GM12875 (cell line): Measurements from ENCODE around the gene SYNJ2.
"Not testable (repeated sequence)": the region's sequence is repeated elsewhere in the genome, so short reads cannot be mapped to it uniquely, and the experiment has no call there.

ENCODE experiments used
- H3K4me3 ChIP-seq: one replicate; pipeline ENCODE4 v1.5.1; 2011; ENCODE audit warnings: low read depth, low read length, control low read depth
- CTCF ChIP-seq: IDR thresholded peaks from 2 replicates; pipeline ENCODE4 v1.5.1; 2011; ENCODE audit warnings: low read depth, mild to moderate bottlenecking, control low read depth, inconsistent platforms, low read length, moderate library complexity, borderline replicate concordance; ENCODE audit not compliant: insufficient read depth

SYNJ2 gene

GRCh38 chr6:157942351-157942750 lies 39.3 kb upstream of the SYNJ2 start:
- TF ChIP-seq CTCF: no peak
- H3K4me3 ChIP-seq: no peak overlapping the region

- no peak overlapping the region for H3K4me3 ChIP-seq
- TF ChIP-seq CTCF: no peak
Observed at GRCh38 chr6:157943249-157943963, 38.3 kb upstream of the SYNJ2 start.

GRCh38 chr6:157943964-157944283 lies 37.7 kb upstream of the SYNJ2 start:
- no peak overlapping the region for H3K4me3 ChIP-seq
- no peak for TF ChIP-seq CTCF

- H3K4me3 ChIP-seq: no peak overlapping the region
- no peak for TF ChIP-seq CTCF
Observed at GRCh38 chr6:157944983-157945931, 36.4 kb upstream of the SYNJ2 start.

- no peak overlapping the region for H3K4me3 ChIP-seq
- TF ChIP-seq CTCF: no peak
Observed at GRCh38 chr6:157946053-157946617, 35.5 kb upstream of the SYNJ2 start.

GRCh38 chr6:157946865-157947532 lies 34.7 kb upstream of the SYNJ2 start:
- no peak overlapping the region for H3K4me3 ChIP-seq
- peak; percentile 82 for TF ChIP-seq CTCF

- H3K4me3 ChIP-seq: not testable (repeated sequence)
Observed at GRCh38 chr6:157950899-157951298, 30.8 kb upstream of the SYNJ2 start.
